H9 (cell line): ENCODE results near the gene ZNF678. TPM values are rescaled to one million over a fixed set of nuclear protein-coding genes. Genes with fewer than 3 reads are reported as not detected.

Experiments used
- DNase-seq: peaks from one replicate; pipeline ENCODE4 v3.0.0-alpha.2; 2017
- H2AFZ ChIP-seq: one replicate; pipeline ENCODE4 v1.6.1; 2013; ENCODE audit warnings: mild to moderate bottlenecking, low read length, control low read depth, moderate library complexity
- H2AK5ac ChIP-seq: 2 replicates; pipeline ENCODE4 v1.6.1; 2013; ENCODE audit warnings: low read length, control low read depth, mixed read lengths; ENCODE audit not compliant: insufficient read length
- H2BK120ac ChIP-seq: one replicate; pipeline ENCODE4 v1.6.1; 2013; ENCODE audit warnings: low read depth, mild to moderate bottlenecking, low read length, control low read depth, inconsistent platforms; ENCODE audit not compliant: poor library complexity, severe bottlenecking
- H2BK12ac ChIP-seq: 2 replicates; pipeline ENCODE4 v1.6.1; 2013; ENCODE audit warnings: low read length, control low read depth, mixed read lengths, low read depth; ENCODE audit not compliant: insufficient read length
- H2BK15ac ChIP-seq: 2 replicates; pipeline ENCODE4 v1.6.1; 2013; ENCODE audit warnings: low read depth, low read length, control low read depth
- H2BK20ac ChIP-seq: one replicate; pipeline ENCODE4 v1.6.1; 2013; ENCODE audit warnings: low read depth, mild to moderate bottlenecking, low read length, control low read depth, inconsistent platforms; ENCODE audit not compliant: poor library complexity, severe bottlenecking
- H2BK5ac ChIP-seq: 2 replicates; pipeline ENCODE4 v1.6.1; 2013; ENCODE audit warnings: low read length, control low read depth, mixed read lengths; ENCODE audit not compliant: insufficient read length
- H3K14ac ChIP-seq: 2 replicates; pipeline ENCODE4 v1.6.1; 2013; ENCODE audit warnings: low read length, control low read depth; ENCODE audit not compliant: insufficient read depth
- H3K18ac ChIP-seq: 2 replicates; pipeline ENCODE4 v1.6.1; 2013; ENCODE audit warnings: low read depth, mild to moderate bottlenecking, mixed read lengths, low read length, control low read depth; ENCODE audit not compliant: insufficient read length
- H3K23ac ChIP-seq: 2 replicates; pipeline ENCODE4 v1.6.1; 2013; ENCODE audit warnings: low read length, control low read depth, mixed read lengths, low read depth; ENCODE audit not compliant: insufficient read length
- H3K23me2 ChIP-seq: 2 replicates; pipeline ENCODE4 v1.6.1; 2013; ENCODE audit warnings: low read depth, mild to moderate bottlenecking, mixed read lengths, low read length, control low read depth; ENCODE audit not compliant: insufficient read length, poor library complexity, severe bottlenecking
- H3K27ac ChIP-seq: 2 replicates; pipeline ENCODE4 v1.5.1; 2013; ENCODE audit warnings: low read length, control low read depth, mixed read lengths, low read depth; ENCODE audit not compliant: insufficient read length
- H3K27me3 ChIP-seq: 2 replicates; pipeline ENCODE4 v1.6.1; 2013; ENCODE audit warnings: low read length, control low read depth, inconsistent platforms; ENCODE audit not compliant: insufficient read depth
- H3K4ac ChIP-seq: 2 replicates; pipeline ENCODE4 v1.6.1; 2013; ENCODE audit warnings: low read depth, mild to moderate bottlenecking, control low read depth, inconsistent platforms, low read length, moderate library complexity
- H3K4me1 ChIP-seq: 2 replicates; pipeline ENCODE4 v1.6.1; 2013; ENCODE audit warnings: low read length, control low read depth, inconsistent platforms; ENCODE audit not compliant: insufficient read depth
- H3K4me2 ChIP-seq: 2 replicates; pipeline ENCODE4 v1.6.1; 2013; ENCODE audit warnings: low read length, control low read depth, mixed read lengths; ENCODE audit not compliant: insufficient read length, insufficient read depth
- H3K56ac ChIP-seq: 2 replicates; pipeline ENCODE4 v1.6.1; 2013; ENCODE audit warnings: low read depth, mild to moderate bottlenecking, mixed read lengths, low read length, control low read depth; ENCODE audit not compliant: insufficient read length
- H3K79me1 ChIP-seq: 2 replicates; pipeline ENCODE4 v1.6.1; 2013; ENCODE audit warnings: low read depth, mild to moderate bottlenecking, moderate library complexity, low read length, control low read depth, inconsistent platforms; ENCODE audit not compliant: insufficient read depth, poor library complexity, severe bottlenecking
- H3K79me2 ChIP-seq: 2 replicates; pipeline ENCODE4 v1.6.1; 2013; ENCODE audit warnings: low read length, control low read depth, inconsistent platforms; ENCODE audit not compliant: insufficient read depth
- H3K9ac ChIP-seq: 2 replicates; pipeline ENCODE4 v1.6.1; 2013; ENCODE audit warnings: low read length, control low read depth, mixed read lengths; ENCODE audit not compliant: insufficient read length; ENCODE audit errors: extremely low read depth
- H3K9me3 ChIP-seq: one replicate; pipeline ENCODE4 v1.6.1; 2013; ENCODE audit warnings: low read depth, low read length, inconsistent platforms; ENCODE audit not compliant: control insufficient read depth
- H3T11ph ChIP-seq: one replicate; pipeline ENCODE4 v1.6.1; 2013; ENCODE audit warnings: mild to moderate bottlenecking, low read length, control low read depth, inconsistent platforms
- H4K20me1 ChIP-seq: one replicate; pipeline ENCODE4 v1.6.1; 2013; ENCODE audit not compliant: control insufficient read depth, insufficient read length, insufficient read depth
- H4K5ac ChIP-seq: 2 replicates; pipeline ENCODE4 v1.6.1; 2013; ENCODE audit warnings: low read depth, mild to moderate bottlenecking, mixed read lengths, low read length, control low read depth; ENCODE audit not compliant: insufficient read length
- H4K8ac ChIP-seq: replicated peaks from 2 replicates; pipeline ENCODE4 v1.6.1; 2013; ENCODE audit warnings: low read length, control low read depth, mixed read lengths, low read depth; ENCODE audit not compliant: insufficient read length
- H4K91ac ChIP-seq: 2 replicates; pipeline ENCODE4 v1.6.1; 2013; ENCODE audit warnings: low read depth, mild to moderate bottlenecking, moderate library complexity, mixed read lengths, low read length, control low read depth; ENCODE audit not compliant: insufficient read length
- H3K27ac Mint-ChIP-seq, 3 experiments: 2 replicates in 2 of 3; 3 replicates in 1 of 3; pipeline ENCODE4 v1.8.0; 2020 to 2021; ENCODE audit warnings: mixed read lengths in 3 of 3, mild to moderate bottlenecking in 1 of 3, moderate library complexity in 1 of 3
- H3K27me3 Mint-ChIP-seq: 2 replicates; pipeline ENCODE4 v1.8.0; 2021; ENCODE audit warnings: low read depth, mild to moderate bottlenecking, moderate library complexity, mixed read lengths
- H3K36me3 Mint-ChIP-seq, 3 experiments: 2 replicates in 2 of 3; 3 replicates in 1 of 3; pipeline ENCODE4 v1.8.0; 2020 to 2021; ENCODE audit warnings: low read depth in 3 of 3, mixed read lengths in 3 of 3; ENCODE audit not compliant: insufficient read depth in 1 of 3
- H3K4me1 Mint-ChIP-seq, 2 experiments: 2 replicates each; pipeline ENCODE4 v1.8.0; 2020; ENCODE audit warnings: mixed read lengths in 2 of 2
- H3K4me3 Mint-ChIP-seq, 2 experiments: 2 replicates in 1 of 2; 3 replicates in 1 of 2; pipeline ENCODE4 v1.8.0; 2020 to 2021; ENCODE audit warnings: mild to moderate bottlenecking in 2 of 2, mixed read lengths in 2 of 2, moderate library complexity in 1 of 2
- H3K9me3 Mint-ChIP-seq, 2 experiments: 2 replicates in 1 of 2; 3 replicates in 1 of 2; pipeline ENCODE4 v1.8.0; 2020; ENCODE audit warnings: mild to moderate bottlenecking in 2 of 2, mixed read lengths in 2 of 2, moderate library complexity in 1 of 2
- WGBS: extraction: QIAGEN DNeasy Blood & Tissue Kit; methylation state at CpG from one replicate; pipeline ENCODE4 v1.1.7; 2013; ENCODE audit warnings: missing lambda C conversion rate, low lambda C conversion rate, mixed read lengths; ENCODE audit not compliant: insufficient read length; ENCODE audit errors: extremely low coverage; 5-methylcytosine and 5-hydroxymethylcytosine counted together
- total RNA-seq: library from RNA; stranded (reverse); gene quantifications from 2 replicates; pipeline ENCODE4 v1.2.1, GENCODE V29; 2021
- TF ChIP-seq, protein P1 (sequence below): fragments of 200-600 bp; sonication (generic); conservative IDR thresholded peaks from 3 replicates; pipeline ENCODE4 v1.8.0; 2021; ENCODE audit warnings: antibody characterized with exemption, mild to moderate bottlenecking

ZNF678 gene
- total RNA-seq, 1 experiment from 2014 or later: 25.3 TPM

DNA sequence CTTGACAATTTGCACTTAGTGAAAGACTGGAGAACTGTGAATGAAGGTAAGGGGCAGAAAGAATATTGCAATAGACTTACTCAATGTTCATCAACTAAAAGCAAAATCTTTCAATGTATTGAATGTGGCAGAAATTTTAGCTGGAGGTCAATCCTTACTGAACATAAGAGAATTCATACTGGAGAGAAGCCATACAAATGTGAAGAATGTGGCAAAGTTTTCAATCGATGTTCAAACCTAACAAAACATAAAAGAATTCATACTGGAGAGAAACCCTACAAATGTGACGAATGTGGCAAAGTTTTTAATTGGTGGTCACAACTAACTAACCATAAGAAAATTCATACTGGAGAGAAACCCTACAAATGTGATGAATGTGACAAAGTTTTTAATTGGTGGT lies 91.1 kb downstream of the ZNF678 start:
- H3K27ac ChIP-seq: no peak overlapping the region
- no peak overlapping the region for H2AK5ac ChIP-seq
- no peak overlapping the region for H3K4me2 ChIP-seq
- WGBS: no CpG with 5 or more reads among the region's 2 CpGs
- H3T11ph ChIP-seq: no peak overlapping the region
- no peak overlapping the region for H3K18ac ChIP-seq
- peaks cover 89 to 95% of the 10 kb centered on the region in 2 experiments for H3K9me3 Mint-ChIP-seq
- H3K79me2 ChIP-seq: no peaks in the 10 kb centered on the region
- H4K20me1 ChIP-seq: no peaks in the 10 kb centered on the region
- H4K5ac ChIP-seq: no peak overlapping the region
- peaks cover 73 to 95% (median 84%) of the 10 kb centered on the region in 3 experiments for H3K36me3 Mint-ChIP-seq
- no peaks in the 10 kb centered on the region for H3K4me1 Mint-ChIP-seq
- H3K9ac ChIP-seq: no peak overlapping the region
- no peak overlapping the region for H3K4ac ChIP-seq
- H3K27me3 ChIP-seq: no peaks in the 10 kb centered on the region
- H2AFZ ChIP-seq: no peak overlapping the region
- no peak overlapping the region for H4K91ac ChIP-seq
- H2BK120ac ChIP-seq: no peak overlapping the region
- no peak for DNase-seq
- H3K14ac ChIP-seq: no peak overlapping the region
- H2BK5ac ChIP-seq: no peak overlapping the region
- H3K27me3 Mint-ChIP-seq: no peaks in the 10 kb centered on the region
- no peak overlapping the region for H4K8ac ChIP-seq
- H3K4me3 Mint-ChIP-seq: no peak overlapping the region
- H3K4me1 ChIP-seq: no peaks in the 10 kb centered on the region
- no peak overlapping the region for H2BK20ac ChIP-seq
- no peak overlapping the region for H3K56ac ChIP-seq
- H3K9me3 ChIP-seq: peaks cover 85% of the 10 kb centered on the region
- TF ChIP-seq, protein P1, sequence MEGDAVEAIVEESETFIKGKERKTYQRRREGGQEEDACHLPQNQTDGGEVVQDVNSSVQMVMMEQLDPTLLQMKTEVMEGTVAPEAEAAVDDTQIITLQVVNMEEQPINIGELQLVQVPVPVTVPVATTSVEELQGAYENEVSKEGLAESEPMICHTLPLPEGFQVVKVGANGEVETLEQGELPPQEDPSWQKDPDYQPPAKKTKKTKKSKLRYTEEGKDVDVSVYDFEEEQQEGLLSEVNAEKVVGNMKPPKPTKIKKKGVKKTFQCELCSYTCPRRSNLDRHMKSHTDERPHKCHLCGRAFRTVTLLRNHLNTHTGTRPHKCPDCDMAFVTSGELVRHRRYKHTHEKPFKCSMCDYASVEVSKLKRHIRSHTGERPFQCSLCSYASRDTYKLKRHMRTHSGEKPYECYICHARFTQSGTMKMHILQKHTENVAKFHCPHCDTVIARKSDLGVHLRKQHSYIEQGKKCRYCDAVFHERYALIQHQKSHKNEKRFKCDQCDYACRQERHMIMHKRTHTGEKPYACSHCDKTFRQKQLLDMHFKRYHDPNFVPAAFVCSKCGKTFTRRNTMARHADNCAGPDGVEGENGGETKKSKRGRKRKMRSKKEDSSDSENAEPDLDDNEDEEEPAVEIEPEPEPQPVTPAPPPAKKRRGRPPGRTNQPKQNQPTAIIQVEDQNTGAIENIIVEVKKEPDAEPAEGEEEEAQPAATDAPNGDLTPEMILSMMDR: no peak
- no peak overlapping the region for H3K23ac ChIP-seq
- H2BK12ac ChIP-seq: no peak overlapping the region
- H2BK15ac ChIP-seq: no peak overlapping the region
- H3K23me2 ChIP-seq: no peaks in the 10 kb centered on the region
- peaks cover 4% of the 10 kb centered on the region for H3K79me1 ChIP-seq
- H3K27ac Mint-ChIP-seq: no peak overlapping the region
